Measurements from ENCODE around the gene SLIT3.
"Not testable (repeated sequence)": the region's sequence is repeated elsewhere in the genome, so short reads cannot be mapped to it uniquely, and the experiment has no call there.

SLIT3 gene

GRCh38 chr5:168648016-168648415, 652.9 kb downstream of the SLIT3 start:
- no peak for DNase-seq

GRCh38 chr5:168647083-168647482, 653.9 kb downstream of the SLIT3 start:
- DNase-seq = no peak

GRCh38 chr5:168646335-168646734, 654.6 kb downstream of the SLIT3 start:
- DNase-seq = no peak

DNA sequence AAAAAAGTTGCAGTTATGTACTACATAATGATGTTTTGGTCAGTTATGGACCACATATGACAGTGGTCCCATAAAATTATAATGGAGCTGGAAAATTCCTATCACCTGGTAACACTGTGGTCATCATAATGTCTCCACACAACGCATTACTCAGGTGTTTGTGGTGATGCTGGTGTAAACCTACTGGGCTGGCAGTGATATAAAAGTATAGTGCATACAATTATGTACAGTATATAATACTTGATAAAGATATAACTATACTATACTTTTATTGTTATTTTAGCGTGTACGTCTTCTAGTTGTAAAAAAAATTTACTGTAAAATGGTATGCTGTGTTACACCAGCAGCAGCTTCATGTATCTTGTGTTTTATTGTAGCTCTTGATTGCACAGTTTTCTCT, 655.7 kb downstream of the SLIT3 start:
- DNase-seq = no peak

DNA sequence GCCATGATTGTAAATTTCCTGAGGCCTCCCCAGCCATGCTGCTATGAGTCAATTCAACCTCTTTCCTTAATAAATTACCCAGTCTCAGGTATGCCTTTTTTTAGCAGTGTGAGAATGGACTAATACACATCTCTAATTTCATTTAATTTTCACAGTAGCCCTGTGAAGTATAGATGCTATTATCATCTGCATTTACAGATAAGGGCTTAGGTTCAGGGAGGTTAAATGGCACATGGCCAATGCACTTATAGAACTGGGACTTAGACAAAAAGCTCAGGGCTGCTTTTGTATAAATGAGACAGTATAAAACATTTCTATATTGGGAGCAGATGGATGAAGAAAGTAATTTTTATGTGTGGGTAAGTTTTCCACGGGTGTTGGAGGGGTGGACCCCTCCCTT, 658.9 kb downstream of the SLIT3 start:
- no peak for DNase-seq

- DNase-seq = not testable (repeated sequence)
Measured at GRCh38 chr5:168638846-168639245, 662.1 kb downstream of the SLIT3 start.

GRCh38 chr5:168637793-168638192, 663.1 kb downstream of the SLIT3 start:
- no peak for DNase-seq

- no peak for DNase-seq
Measured at GRCh38 chr5:168637281-168637680, 663.7 kb downstream of the SLIT3 start.

GRCh38 chr5:168630958-168631357, 670.0 kb downstream of the SLIT3 start:
- not testable (repeated sequence) for DNase-seq

DNA sequence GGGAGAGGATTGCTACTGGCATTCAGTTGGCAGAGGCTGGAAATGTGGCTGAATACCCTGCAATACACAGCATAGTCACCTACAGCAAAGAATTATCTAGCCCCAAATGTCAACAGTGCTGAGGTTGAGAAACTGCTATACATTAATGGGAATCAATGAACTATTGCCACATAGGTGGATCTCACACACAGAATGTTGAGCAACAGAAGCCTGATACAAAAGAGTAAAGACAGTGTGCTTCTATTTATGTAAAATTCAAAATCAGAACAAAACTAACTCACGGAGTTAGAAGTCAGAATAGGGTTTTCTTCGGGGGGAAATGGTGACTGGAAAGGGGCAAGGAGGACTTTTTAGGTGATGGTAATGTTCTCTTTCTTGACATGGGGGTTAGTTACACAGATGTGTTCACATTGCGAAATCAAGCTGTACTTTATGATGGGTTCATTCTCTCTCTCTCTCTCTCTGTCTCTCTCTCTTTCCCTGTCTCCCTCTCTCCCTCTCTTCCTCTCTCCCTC, 676.0 kb downstream of the SLIT3 start:
- DNase-seq = no peak

DNA sequence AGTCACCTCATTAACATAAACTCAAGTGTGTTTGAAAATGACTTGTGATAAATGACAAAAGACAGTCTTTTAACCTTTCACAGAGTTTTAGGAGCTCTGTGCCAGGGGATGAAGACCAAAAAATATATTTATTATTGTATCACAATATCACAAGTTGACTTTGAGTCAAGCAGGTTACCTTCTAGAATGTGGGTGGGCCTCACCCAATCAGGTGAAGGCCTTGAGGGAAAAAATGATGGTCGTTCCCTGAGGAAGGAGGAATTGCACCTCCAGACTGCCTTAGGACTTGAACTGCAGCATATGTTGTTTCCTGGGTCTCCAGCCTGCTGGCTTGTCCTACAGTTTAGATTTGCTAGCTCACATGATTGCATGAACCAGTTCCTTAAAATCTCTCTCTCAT, 680.1 kb downstream of the SLIT3 start:
- DNase-seq = no peak

DNA sequence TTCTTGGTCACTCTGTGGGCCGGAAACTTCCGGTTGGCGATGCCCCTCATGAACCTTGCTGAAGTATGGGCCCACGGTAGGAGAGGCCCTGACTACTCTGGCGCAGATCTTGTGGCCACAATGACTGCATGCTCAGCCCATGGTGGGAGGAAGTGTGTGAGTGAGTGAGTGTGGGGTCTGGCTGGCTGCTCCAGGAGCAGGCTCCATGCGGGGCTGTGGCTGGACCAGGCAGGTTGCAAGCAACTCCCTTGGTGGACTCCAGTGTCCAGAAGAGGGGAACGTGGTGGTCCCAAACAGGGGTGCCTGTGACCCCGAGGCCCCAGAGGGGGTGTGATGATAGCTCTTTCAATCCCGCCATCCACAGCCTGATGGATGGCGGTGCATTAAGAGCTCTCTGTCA, 686.3 kb downstream of the SLIT3 start:
- DNase-seq = no peak

GRCh38 chr5:168613996-168614395, 686.9 kb downstream of the SLIT3 start:
- no peak for DNase-seq

GRCh38 chr5:168613396-168613795, 687.5 kb downstream of the SLIT3 start:
- no peak for DNase-seq

GRCh38 chr5:168612996-168613395, 687.9 kb downstream of the SLIT3 start:
- DNase-seq = no peak

- DNase-seq = no peak
Measured at GRCh38 chr5:168612123-168612522, 688.8 kb downstream of the SLIT3 start.
